ENCODE results near the gene E2F6.

The E2F6 gene

GRCh38 chr2:11420671-11421070, 45.3 kb downstream of the E2F6 start:
- H3K4me2 ChIP-seq (ENCODE audit: low read depth, low read length, poor library complexity, severe bottlenecking) = no peak overlapping the region
- no peaks in the 10 kb centered on the region for H4K20me1 ChIP-seq (ENCODE audit: insufficient read depth, low read length, poor library complexity, severe bottlenecking)
- no peaks in the 10 kb centered on the region for H3K36me3 ChIP-seq (ENCODE audit: insufficient read depth, low read length)
- H3K9me2 ChIP-seq (replicated peaks; ENCODE audit: low read depth, low read length) = no peaks in the 10 kb centered on the region
- H3K4me1 ChIP-seq (ENCODE audit: insufficient read depth, low read length, poor library complexity, severe bottlenecking) = no peaks in the 10 kb centered on the region
- H3F3A ChIP-seq (ENCODE audit: low read depth) = no peaks in the 10 kb centered on the region
- H3K9ac ChIP-seq (ENCODE audit: low read depth, low read length, poor library complexity, severe bottlenecking) = no peak overlapping the region
- TF ChIP-seq CTCF (conservative IDR thresholded peaks at IDR 0.05; ENCODE audit: low read length) (no peak), EZH2phosphoT487 (IDR thresholded peaks at IDR 0.05; ENCODE audit: borderline replicate concordance) (no peak)
- no peak overlapping the region for H3K4me3 ChIP-seq (ENCODE audit: low read length, poor library complexity, severe bottlenecking)
- no peaks in the 10 kb centered on the region for H3K79me2 ChIP-seq (ENCODE audit: insufficient read depth, low read length)
- H2AFZ ChIP-seq (ENCODE audit: low read length) = no peak overlapping the region
- no peaks in the 10 kb centered on the region for H3K27me3 ChIP-seq (ENCODE audit: insufficient read depth, low read length, poor library complexity, severe bottlenecking)
- no peaks in the 10 kb centered on the region for H3K9me3 ChIP-seq (ENCODE audit: insufficient read depth, low read depth, low read length)

GRCh38 chr2:11420190-11420589, 45.8 kb downstream of the E2F6 start:
- H3K4me3 ChIP-seq (ENCODE audit: low read length, poor library complexity, severe bottlenecking) = no peak overlapping the region
- H3K27me3 ChIP-seq (ENCODE audit: insufficient read depth, low read length, poor library complexity, severe bottlenecking) = no peaks in the 10 kb centered on the region
- no peaks in the 10 kb centered on the region for H3K4me1 ChIP-seq (ENCODE audit: insufficient read depth, low read length, poor library complexity, severe bottlenecking)
- H3K9ac ChIP-seq (ENCODE audit: low read depth, low read length, poor library complexity, severe bottlenecking) = no peak overlapping the region
- H3K4me2 ChIP-seq (ENCODE audit: low read depth, low read length, poor library complexity, severe bottlenecking) = no peak overlapping the region
- no peaks in the 10 kb centered on the region for H3K79me2 ChIP-seq (ENCODE audit: insufficient read depth, low read length)
- H2AFZ ChIP-seq (ENCODE audit: low read length) = no peak overlapping the region
- no peaks in the 10 kb centered on the region for H3K9me3 ChIP-seq (ENCODE audit: insufficient read depth, low read depth, low read length)
- H3F3A ChIP-seq (ENCODE audit: low read depth) = no peaks in the 10 kb centered on the region
- H4K20me1 ChIP-seq (ENCODE audit: insufficient read depth, low read length, poor library complexity, severe bottlenecking) = no peaks in the 10 kb centered on the region
- H3K36me3 ChIP-seq (ENCODE audit: insufficient read depth, low read length) = no peaks in the 10 kb centered on the region
- H3K9me2 ChIP-seq (replicated peaks; ENCODE audit: low read depth, low read length) = no peaks in the 10 kb centered on the region
- no peak for TF ChIP-seq CTCF (conservative IDR thresholded peaks at IDR 0.05; ENCODE audit: low read length)

GRCh38 chr2:11419781-11420180, 46.2 kb downstream of the E2F6 start:
- no peak for TF ChIP-seq CTCF (conservative IDR thresholded peaks at IDR 0.05; ENCODE audit: low read length)
- Histone ChIP-seq H3K4me3 (ENCODE audit: low read length, poor library complexity, severe bottlenecking) (no peak overlapping the region), H3K4me2 (ENCODE audit: low read depth, low read length, poor library complexity, severe bottlenecking) (no peak overlapping the region), H3F3A (ENCODE audit: low read depth) (no peaks in the 10 kb centered on the region), H3K36me3 (ENCODE audit: insufficient read depth, low read length) (no peaks in the 10 kb centered on the region), H3K27me3 (ENCODE audit: insufficient read depth, low read length, poor library complexity, severe bottlenecking) (no peaks in the 10 kb centered on the region), H4K20me1 (ENCODE audit: insufficient read depth, low read length, poor library complexity, severe bottlenecking) (no peaks in the 10 kb centered on the region), H3K4me1 (ENCODE audit: insufficient read depth, low read length, poor library complexity, severe bottlenecking) (no peaks in the 10 kb centered on the region), H3K9ac (ENCODE audit: low read depth, low read length, poor library complexity, severe bottlenecking) (no peak overlapping the region), H2AFZ (ENCODE audit: low read length) (no peak overlapping the region), H3K79me2 (ENCODE audit: insufficient read depth, low read length) (no peaks in the 10 kb centered on the region), H3K9me2 (replicated peaks; ENCODE audit: low read depth, low read length) (no peaks in the 10 kb centered on the region), H3K9me3 (ENCODE audit: insufficient read depth, low read depth, low read length) (no peaks in the 10 kb centered on the region)

All from Loucy (cell line).